Colonic mucosa (tissue), 4 donors: ENCODE measurements around the gene IGF2BP2. TPM values are rescaled to one million over a fixed set of nuclear protein-coding genes. Genes with fewer than 3 reads are reported as not detected.

Experiments used
- DNase-seq: peaks from one replicate; pipeline ENCODE4 v3.0.0-alpha.2; 2020
- H3K27ac ChIP-seq: fragments of 200-600 bp; one replicate; pipeline ENCODE4 v1.8.0; 2021
- H3K27me3 ChIP-seq: fragments of 200-600 bp; one replicate; pipeline ENCODE4 v1.8.0; 2021
- H3K36me3 ChIP-seq: fragments of 200-600 bp; one replicate; pipeline ENCODE4 v1.8.0; 2021
- H3K4me1 ChIP-seq: fragments of 200-600 bp; one replicate; pipeline ENCODE4 v1.8.0; 2021; ENCODE audit warnings: mild to moderate bottlenecking
- H3K4me3 ChIP-seq: fragments of 200-600 bp; one replicate; pipeline ENCODE4 v1.8.0; 2021
- H3K9ac ChIP-seq, 2 donors: one replicate each; pipeline ENCODE4 v1.7.0; 2013; ENCODE audit warnings: control low read depth in 2 of 2, low read depth in 2 of 2, low read length in 2 of 2
- H3K9me3 ChIP-seq: fragments of 200-600 bp; one replicate; pipeline ENCODE4 v1.8.0; 2021
- intact Hi-C: fragments of 100-400 bp; cut with DNase I; formaldehyde crosslinking; loops from one replicate; pipeline ENCODE4 v1.14.1; 2022
- total RNA-seq, 2 donors: library from RNA; stranded (reverse); fragmentation: NEBNext Ultra II Directional in 1 of 2; extraction: Animal tissue kit (Norgen Biotek cat#: 25700) in 1 of 2; gene quantifications; one replicate each; pipeline ENCODE4 v1.2.1, GENCODE V29; 2021
- TF ChIP-seq, protein P1 (sequence below): fragments of 200-600 bp; IDR thresholded peaks from one replicate; pipeline ENCODE4 v1.8.0; 2022; ENCODE audit warnings: antibody characterized with exemption, mild to moderate bottlenecking
- donor health status: healthy.
- donor health status: DM: no; HTN: no; CAD: no.
- donor health status: DM: no; HTN: no; CAD: no.

IGF2BP2 gene
- total RNA-seq, 2 donors from 2014 or later = 48.7 to 61.2 TPM

DNA sequence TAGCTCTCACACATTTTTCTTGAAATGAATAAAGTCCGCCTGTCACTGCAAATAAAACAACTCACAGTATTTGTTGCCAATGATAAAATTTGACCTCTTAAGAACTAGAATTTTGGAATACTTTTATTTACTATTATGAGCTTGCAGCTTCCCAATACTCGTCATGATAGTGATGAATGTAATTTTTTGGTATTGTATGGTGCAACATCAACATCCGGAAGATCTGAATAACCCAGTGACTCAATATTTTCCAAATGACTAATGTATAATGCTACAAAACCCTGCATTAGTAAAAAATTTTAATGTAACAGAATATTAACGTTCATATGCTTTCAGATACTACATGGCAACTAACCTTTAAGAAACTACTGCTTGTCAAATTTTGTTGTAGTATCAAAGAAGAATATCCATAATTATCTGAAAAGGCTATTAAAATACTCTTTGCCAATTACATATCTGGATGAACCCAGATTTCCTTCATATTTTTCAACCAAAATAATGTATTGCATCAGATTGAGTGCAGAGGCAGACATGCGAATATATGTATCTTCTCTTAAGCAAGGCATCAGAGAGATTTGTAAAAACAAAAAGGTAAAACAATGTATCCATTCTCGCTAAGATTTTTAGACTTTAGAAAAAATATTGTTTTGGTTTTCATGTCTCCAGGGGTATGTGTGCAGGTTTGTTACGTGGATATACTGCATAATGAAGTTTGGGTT, 95.3 kb downstream of the IGF2BP2 start:
- Histone ChIP-seq H3K27ac (no peak overlapping the region), H3K36me3 (no peaks in the 10 kb centered on the region), H3K9ac (no peak overlapping the region), H3K27me3 (no peaks in the 10 kb centered on the region), H3K9me3 (no peaks in the 10 kb centered on the region), H3K4me1 (no peaks in the 10 kb centered on the region), H3K4me3 (no peak overlapping the region)
- TF ChIP-seq, protein P1, sequence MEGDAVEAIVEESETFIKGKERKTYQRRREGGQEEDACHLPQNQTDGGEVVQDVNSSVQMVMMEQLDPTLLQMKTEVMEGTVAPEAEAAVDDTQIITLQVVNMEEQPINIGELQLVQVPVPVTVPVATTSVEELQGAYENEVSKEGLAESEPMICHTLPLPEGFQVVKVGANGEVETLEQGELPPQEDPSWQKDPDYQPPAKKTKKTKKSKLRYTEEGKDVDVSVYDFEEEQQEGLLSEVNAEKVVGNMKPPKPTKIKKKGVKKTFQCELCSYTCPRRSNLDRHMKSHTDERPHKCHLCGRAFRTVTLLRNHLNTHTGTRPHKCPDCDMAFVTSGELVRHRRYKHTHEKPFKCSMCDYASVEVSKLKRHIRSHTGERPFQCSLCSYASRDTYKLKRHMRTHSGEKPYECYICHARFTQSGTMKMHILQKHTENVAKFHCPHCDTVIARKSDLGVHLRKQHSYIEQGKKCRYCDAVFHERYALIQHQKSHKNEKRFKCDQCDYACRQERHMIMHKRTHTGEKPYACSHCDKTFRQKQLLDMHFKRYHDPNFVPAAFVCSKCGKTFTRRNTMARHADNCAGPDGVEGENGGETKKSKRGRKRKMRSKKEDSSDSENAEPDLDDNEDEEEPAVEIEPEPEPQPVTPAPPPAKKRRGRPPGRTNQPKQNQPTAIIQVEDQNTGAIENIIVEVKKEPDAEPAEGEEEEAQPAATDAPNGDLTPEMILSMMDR = no peak
- DNase-seq = no peak
- intact Hi-C loops = no loop called here

GRCh38 chr3:185728630-185729336, 96.1 kb downstream of the IGF2BP2 start:
- no peak overlapping the region for H3K27ac ChIP-seq
- no peak for DNase-seq
- H3K36me3 ChIP-seq = no peaks in the 10 kb centered on the region
- H3K4me3 ChIP-seq = no peak overlapping the region
- no peaks in the 10 kb centered on the region for H3K4me1 ChIP-seq
- H3K9me3 ChIP-seq = no peaks in the 10 kb centered on the region
- H3K27me3 ChIP-seq = no peaks in the 10 kb centered on the region
- intact Hi-C loops = no loop called here
- TF ChIP-seq, protein P1 = no peak
- H3K9ac ChIP-seq = no peak overlapping the region

GRCh38 chr3:185727873-185728272, 97.0 kb downstream of the IGF2BP2 start:
- no peak overlapping the region for H3K27ac ChIP-seq

DNA sequence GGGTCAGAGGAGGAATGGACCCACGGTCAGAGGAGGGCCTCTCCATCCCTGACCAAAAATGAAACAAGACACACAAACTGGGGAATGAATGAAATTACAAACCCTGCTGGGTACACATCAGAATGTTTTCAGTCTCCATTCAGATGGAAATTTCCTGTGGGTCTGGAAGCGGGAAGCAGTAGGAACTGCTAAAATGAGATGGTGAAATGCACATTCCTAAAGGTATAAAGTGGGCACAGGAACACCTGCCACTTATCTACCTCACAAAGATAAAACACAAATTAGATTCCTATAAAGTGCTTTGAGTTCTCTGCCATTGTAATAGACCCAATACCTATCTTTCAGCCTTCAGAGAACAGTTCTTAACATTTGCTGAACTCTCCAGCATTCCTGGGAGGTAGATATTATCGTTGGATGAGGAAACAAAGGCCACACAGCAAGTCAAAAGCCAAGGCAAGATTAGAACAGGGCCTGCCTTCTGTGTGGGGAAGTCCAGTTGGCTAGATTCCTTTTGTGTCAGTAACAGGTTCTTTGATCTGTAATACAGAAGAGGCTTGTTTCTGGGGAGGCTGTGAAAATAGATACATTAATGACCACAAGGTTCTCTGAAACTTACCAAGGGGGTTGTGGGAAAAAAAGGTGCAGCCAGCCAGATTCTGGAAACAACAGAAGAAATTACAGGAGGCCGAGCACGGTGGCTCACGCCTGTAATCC, 98.4 kb downstream of the IGF2BP2 start:
- no peaks in the 10 kb centered on the region for H3K27me3 ChIP-seq
- no peak overlapping the region for H3K9ac ChIP-seq

More at GRCh38 chr3:185727873-185728272, 97.0 kb downstream of the IGF2BP2 start:
- Histone ChIP-seq H3K27me3 (no peaks in the 10 kb centered on the region), H3K36me3 (no peaks in the 10 kb centered on the region), H3K9me3 (no peaks in the 10 kb centered on the region), H3K9ac (no peak overlapping the region), H3K4me3 (no peak overlapping the region), H3K4me1 (no peaks in the 10 kb centered on the region)
- intact Hi-C loops = no loop called here
- TF ChIP-seq, protein P1 = no peak
- DNase-seq = no peak

GRCh38 chr3:185724761-185725160, 100.1 kb downstream of the IGF2BP2 start:
- intact Hi-C loops = no loop called here
- H3K9ac ChIP-seq = no peak overlapping the region
- H3K27ac ChIP-seq = no peak overlapping the region
- H3K9me3 ChIP-seq = no peaks in the 10 kb centered on the region
- no peak for DNase-seq
- H3K36me3 ChIP-seq = no peaks in the 10 kb centered on the region
- no peaks in the 10 kb centered on the region for H3K4me1 ChIP-seq
- no peak overlapping the region for H3K4me3 ChIP-seq
- TF ChIP-seq, protein P1 = no peak
- no peaks in the 10 kb centered on the region for H3K27me3 ChIP-seq

More for the DNA sequence above, 98.4 kb downstream of the IGF2BP2 start:
- TF ChIP-seq, protein P1 = no peak
- DNase-seq = no peak
- no peaks in the 10 kb centered on the region for H3K9me3 ChIP-seq
- H3K4me1 ChIP-seq = no peaks in the 10 kb centered on the region
- intact Hi-C loops = no loop called here
- H3K36me3 ChIP-seq = no peaks in the 10 kb centered on the region
- H3K4me3 ChIP-seq = no peak overlapping the region
- H3K27ac ChIP-seq = no peak overlapping the region
